ENCODE results near the gene TNPO2. TPM values are rescaled to one million over a fixed set of nuclear protein-coding genes. Genes with fewer than 3 reads are reported as not detected.

Gene TNPO2
- total RNA-seq, 2 donors from 2014 or later, result 50.1 to 123 TPM

- H3K27ac ChIP-seq, result no peak overlapping the region
- intact Hi-C loops (cut with DNase I), result no loop called here
- WGBS, result 93% methylated on average over 12 of the region's 12 CpGs
- no peaks in the 10 kb centered on the region for H3K36me3 ChIP-seq
- H3K4me3 ChIP-seq, result no peak overlapping the region
- DNase-seq (ENCODE audit: low spot score), result no peak
- H3K4me1 ChIP-seq (replicated peaks), result no peaks in the 10 kb centered on the region
- TF ChIP-seq POLR2A (IDR thresholded peaks at IDR 0.05), result no peak
- TF ChIP-seq CTCF (IDR thresholded peaks at IDR 0.05), result no peak
- no peak for TF ChIP-seq POLR2AphosphoS5 (IDR thresholded peaks at IDR 0.05)
- no peaks in the 10 kb centered on the region for H3K27me3 ChIP-seq (replicated peaks; ENCODE audit: insufficient read depth)
- no peaks in the 10 kb centered on the region for H3K9me3 ChIP-seq
Observed at GRCh38 chr19:12660980-12661379, 62.8 kb downstream of the TNPO2 start.

DNA sequence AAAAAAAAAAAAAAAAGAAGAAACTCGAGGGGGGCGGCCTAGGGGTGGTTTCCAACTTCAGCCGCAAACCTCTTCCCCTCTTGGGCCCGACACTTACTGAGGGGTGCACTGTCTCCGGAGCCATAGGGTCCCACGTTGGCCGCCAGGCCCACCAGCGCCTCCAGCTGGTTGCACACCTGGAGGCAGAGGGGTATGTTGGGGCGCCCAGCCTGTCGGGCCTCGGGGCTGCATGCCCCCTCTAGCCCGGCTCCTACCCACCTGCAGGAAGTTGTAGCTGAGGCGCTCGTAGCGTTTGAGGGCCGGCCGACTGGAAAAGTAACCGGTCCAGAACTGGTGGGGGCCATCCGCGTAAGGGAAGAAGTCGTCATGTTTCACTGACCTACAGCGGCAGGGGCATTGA is 65.8 kb downstream of the TNPO2 start:
- Histone ChIP-seq H3K4me3 (no peak overlapping the region), H3K9me3 (no peaks in the 10 kb centered on the region), H3K27me3 (replicated peaks; ENCODE audit: insufficient read depth) (no peaks in the 10 kb centered on the region), H3K27ac (no peak overlapping the region), H3K36me3 (no peaks in the 10 kb centered on the region), H3K4me1 (replicated peaks) (no peaks in the 10 kb centered on the region)
- TF ChIP-seq CTCF (IDR thresholded peaks at IDR 0.05), result no peak
- no peak for TF ChIP-seq POLR2A (IDR thresholded peaks at IDR 0.05)
- no peak for TF ChIP-seq POLR2AphosphoS5 (IDR thresholded peaks at IDR 0.05)
- intact Hi-C loops (cut with DNase I), result no loop called here
- no peak for DNase-seq (ENCODE audit: low spot score)
- WGBS, result 91% methylated on average over 21 of the region's 22 CpGs

GRCh38 chr19:12656899-12657571 is 66.7 kb downstream of the TNPO2 start:
- no peaks in the 10 kb centered on the region for H3K4me1 ChIP-seq (replicated peaks)
- TF ChIP-seq CTCF (IDR thresholded peaks at IDR 0.05) (no peak), POLR2A (IDR thresholded peaks at IDR 0.05) (no peak), POLR2AphosphoS5 (IDR thresholded peaks at IDR 0.05) (no peak)
- no peak overlapping the region for H3K27ac ChIP-seq
- DNase-seq (ENCODE audit: low spot score), result no peak
- H3K27me3 ChIP-seq (replicated peaks; ENCODE audit: insufficient read depth), result no peaks in the 10 kb centered on the region
- intact Hi-C loops (cut with DNase I), result no loop called here
- WGBS, result 73% methylated on average over 50 of the region's 50 CpGs
- no peaks in the 10 kb centered on the region for H3K36me3 ChIP-seq
- H3K4me3 ChIP-seq, result no peak overlapping the region
- H3K9me3 ChIP-seq, result no peaks in the 10 kb centered on the region

- Histone ChIP-seq H3K9me3 (no peaks in the 10 kb centered on the region), H3K27ac (no peak overlapping the region), H3K4me3 (no peak overlapping the region), H3K36me3 (no peaks in the 10 kb centered on the region), H3K4me1 (replicated peaks) (no peaks in the 10 kb centered on the region), H3K27me3 (replicated peaks; ENCODE audit: insufficient read depth) (no peaks in the 10 kb centered on the region)
- intact Hi-C loops (cut with DNase I), result no loop called here
- no peak for DNase-seq (ENCODE audit: low spot score)
- 95% methylated on average over 8 of the region's 8 CpGs for WGBS
- TF ChIP-seq POLR2AphosphoS5 (IDR thresholded peaks at IDR 0.05) (no peak), POLR2A (IDR thresholded peaks at IDR 0.05) (no peak), CTCF (IDR thresholded peaks at IDR 0.05) (no peak)
Observed at GRCh38 chr19:12655546-12655945, 68.2 kb downstream of the TNPO2 start.

DNA sequence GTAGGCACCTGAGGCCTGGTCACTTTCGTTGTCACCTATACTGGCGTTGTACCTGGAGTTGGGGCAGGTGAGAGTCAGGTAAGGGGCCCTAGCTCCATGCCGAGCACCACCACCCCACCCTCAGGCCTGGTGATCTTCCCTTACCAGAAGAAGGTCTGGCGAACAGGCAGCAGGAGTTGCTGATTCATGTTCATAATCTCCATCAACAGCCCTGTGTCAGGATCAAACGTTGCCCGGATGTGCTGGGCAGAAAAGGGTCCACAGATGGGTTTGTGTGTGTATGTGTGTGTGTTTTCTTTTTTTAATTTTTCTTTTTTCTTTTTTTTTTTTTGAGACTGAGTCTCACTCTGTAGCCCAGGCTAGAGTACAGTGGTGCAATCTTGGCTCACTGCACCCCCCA is 71.5 kb downstream of the TNPO2 start:
- H3K27ac ChIP-seq, result no peak overlapping the region
- 93% methylated on average over 6 of the region's 6 CpGs for WGBS
- H3K9me3 ChIP-seq, result no peaks in the 10 kb centered on the region
- peaks cover 5% of the 10 kb centered on the region for H3K4me1 ChIP-seq (replicated peaks)
- H3K4me3 ChIP-seq, result no peak overlapping the region
- intact Hi-C loops (cut with DNase I), result no loop called here
- H3K36me3 ChIP-seq, result no peaks in the 10 kb centered on the region
- TF ChIP-seq CTCF (IDR thresholded peaks at IDR 0.05) (no peak), POLR2A (IDR thresholded peaks at IDR 0.05) (no peak), POLR2AphosphoS5 (IDR thresholded peaks at IDR 0.05) (no peak)
- DNase-seq (ENCODE audit: low spot score), result no peak
- no peaks in the 10 kb centered on the region for H3K27me3 ChIP-seq (replicated peaks; ENCODE audit: insufficient read depth)
